ENCODE results near the gene SLC2A4RG. TPM values are rescaled to one million over a fixed set of nuclear protein-coding genes. Genes with fewer than 3 reads are reported as not detected.
"Not testable (repeated sequence)": the region's sequence is repeated elsewhere in the genome, so short reads cannot be mapped to it uniquely, and the experiment has no call there.

SLC2A4RG gene
- total RNA-seq, 2 experiments from 2014 or later = 123 to 125 TPM

DNA sequence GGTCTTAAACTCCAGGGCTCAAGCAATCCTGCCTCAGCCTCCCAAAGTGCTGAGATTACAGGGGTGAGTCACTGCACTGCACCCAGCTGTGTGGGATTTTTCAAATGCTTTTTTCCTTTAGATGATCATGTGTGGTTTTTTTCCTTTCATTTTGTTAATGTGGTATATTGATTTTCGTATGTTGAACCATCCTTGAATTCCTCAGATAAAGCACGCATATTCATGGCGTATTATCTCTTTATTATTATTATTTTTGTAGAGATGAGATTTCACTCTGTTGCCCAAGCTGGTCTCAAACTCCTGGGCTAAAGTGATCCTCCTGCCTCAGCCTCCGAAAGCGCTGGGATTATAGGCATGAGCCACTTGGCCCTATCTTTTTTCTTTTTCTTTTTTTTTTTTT is 24.7 kb upstream of the SLC2A4RG start:
- Mint-ChIP-seq H3K4me1 (ENCODE audit: low read depth) (peaks cover 47% of the 10 kb centered on the region), H3K4me3 (no peak overlapping the region), H3K27me3 (no peaks in the 10 kb centered on the region), H3K36me3 (ENCODE audit: low read depth) (peaks cover 94% of the 10 kb centered on the region), H3K9me3 (peaks cover 5% of the 10 kb centered on the region), H3K27ac (no peak overlapping the region)
- peaks cover 77% of the 10 kb centered on the region for H3K36me3 ChIP-seq (ENCODE audit: insufficient read depth, low read length)
- ChIA-PET CTCF (no interaction called here), POLR2A (interaction anchor here (1.0 kb wide), 1 partner anchor 22 kb away, joined by 3 read pairs; the partner anchor contains the start of gene LIME1)
- H3K9me3 ChIP-seq (ENCODE audit: control insufficient read depth in 1 of 2, insufficient read depth in 1 of 2, low read length in 2 of 2) = peaks cover 22 to 23% of the 10 kb centered on the region in 2 experiments
- intact Hi-C loops (cut with DNase I, micrococcal nuclease) = no loop called here
- H3K4me1 ChIP-seq (ENCODE audit: insufficient read depth, low read length) = peaks cover 21% of the 10 kb centered on the region
- H3K4me3 ChIP-seq (ENCODE audit: low read length) = no peak overlapping the region
- H3K27me3 ChIP-seq (ENCODE audit: control insufficient read depth in 1 of 2, insufficient read depth in 2 of 2, low read length in 2 of 2) = no peaks in the 10 kb centered on the region
- no peak overlapping the region for H3K27ac ChIP-seq (ENCODE audit: low read depth in 1 of 2, low read length in 2 of 2)
- DNase-seq (no peak), ATAC-seq (ENCODE audit: poor library complexity) (no peak)
- TF ChIP-seq, protein P1, sequence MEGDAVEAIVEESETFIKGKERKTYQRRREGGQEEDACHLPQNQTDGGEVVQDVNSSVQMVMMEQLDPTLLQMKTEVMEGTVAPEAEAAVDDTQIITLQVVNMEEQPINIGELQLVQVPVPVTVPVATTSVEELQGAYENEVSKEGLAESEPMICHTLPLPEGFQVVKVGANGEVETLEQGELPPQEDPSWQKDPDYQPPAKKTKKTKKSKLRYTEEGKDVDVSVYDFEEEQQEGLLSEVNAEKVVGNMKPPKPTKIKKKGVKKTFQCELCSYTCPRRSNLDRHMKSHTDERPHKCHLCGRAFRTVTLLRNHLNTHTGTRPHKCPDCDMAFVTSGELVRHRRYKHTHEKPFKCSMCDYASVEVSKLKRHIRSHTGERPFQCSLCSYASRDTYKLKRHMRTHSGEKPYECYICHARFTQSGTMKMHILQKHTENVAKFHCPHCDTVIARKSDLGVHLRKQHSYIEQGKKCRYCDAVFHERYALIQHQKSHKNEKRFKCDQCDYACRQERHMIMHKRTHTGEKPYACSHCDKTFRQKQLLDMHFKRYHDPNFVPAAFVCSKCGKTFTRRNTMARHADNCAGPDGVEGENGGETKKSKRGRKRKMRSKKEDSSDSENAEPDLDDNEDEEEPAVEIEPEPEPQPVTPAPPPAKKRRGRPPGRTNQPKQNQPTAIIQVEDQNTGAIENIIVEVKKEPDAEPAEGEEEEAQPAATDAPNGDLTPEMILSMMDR (IDR thresholded peaks at IDR 0.05) = no peak

DNA sequence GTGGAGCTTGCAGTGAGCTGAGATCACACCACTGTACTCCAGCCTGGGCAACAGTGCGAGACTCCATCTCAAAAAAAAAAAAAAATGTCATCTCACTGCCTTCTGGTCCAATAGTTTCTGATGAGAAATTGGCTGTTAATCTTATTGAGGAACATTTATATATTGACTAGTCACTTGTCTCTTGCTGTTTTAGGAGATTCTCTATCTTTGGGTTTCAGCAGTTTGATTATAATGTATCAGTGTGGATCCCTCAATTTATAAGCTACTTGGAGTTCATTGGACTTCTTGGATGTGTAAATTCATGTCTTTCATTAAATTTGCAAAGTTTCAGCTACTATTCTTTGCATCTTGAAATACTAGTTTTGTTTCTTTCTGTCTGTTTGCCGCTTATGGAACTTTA is 20.6 kb upstream of the SLC2A4RG start:
- no peak overlapping the region for H3K27ac Mint-ChIP-seq
- intact Hi-C loops (cut with DNase I, micrococcal nuclease) = no loop called here
- H3K9me3 ChIP-seq (ENCODE audit: control insufficient read depth in 1 of 2, insufficient read depth in 1 of 2, low read length in 2 of 2) = peaks cover 21 to 23% of the 10 kb centered on the region in 2 experiments
- H3K4me1 ChIP-seq (ENCODE audit: insufficient read depth, low read length) = peaks cover 19% of the 10 kb centered on the region
- H3K9me3 Mint-ChIP-seq = peaks cover 5% of the 10 kb centered on the region
- no peaks in the 10 kb centered on the region for H3K27me3 Mint-ChIP-seq
- TF ChIP-seq, protein P1 (IDR thresholded peaks at IDR 0.05) = no peak
- peaks cover 60% of the 10 kb centered on the region for H3K36me3 ChIP-seq (ENCODE audit: insufficient read depth, low read length)
- ChIA-PET POLR2A (no interaction called here), CTCF (interaction anchor here (0.7 to 1.1 kb wide), 2 partner anchors 67 to 77 kb away, joined by 3 read pairs; no protein-coding TSS in a partner anchor)
- no peak overlapping the region for H3K27ac ChIP-seq (ENCODE audit: low read depth in 1 of 2, low read length in 2 of 2)
- H3K27me3 ChIP-seq (ENCODE audit: control insufficient read depth in 1 of 2, insufficient read depth in 2 of 2, low read length in 2 of 2) = no peaks in the 10 kb centered on the region
- no peak overlapping the region for H3K4me3 ChIP-seq (ENCODE audit: low read length)
- DNase-seq (no peak), ATAC-seq (ENCODE audit: poor library complexity) (no peak)
- H3K4me1 Mint-ChIP-seq (ENCODE audit: low read depth) = peaks cover 39% of the 10 kb centered on the region
- no peak overlapping the region for H3K4me3 Mint-ChIP-seq
- H3K36me3 Mint-ChIP-seq (ENCODE audit: low read depth) = peaks cover 88% of the 10 kb centered on the region

DNA sequence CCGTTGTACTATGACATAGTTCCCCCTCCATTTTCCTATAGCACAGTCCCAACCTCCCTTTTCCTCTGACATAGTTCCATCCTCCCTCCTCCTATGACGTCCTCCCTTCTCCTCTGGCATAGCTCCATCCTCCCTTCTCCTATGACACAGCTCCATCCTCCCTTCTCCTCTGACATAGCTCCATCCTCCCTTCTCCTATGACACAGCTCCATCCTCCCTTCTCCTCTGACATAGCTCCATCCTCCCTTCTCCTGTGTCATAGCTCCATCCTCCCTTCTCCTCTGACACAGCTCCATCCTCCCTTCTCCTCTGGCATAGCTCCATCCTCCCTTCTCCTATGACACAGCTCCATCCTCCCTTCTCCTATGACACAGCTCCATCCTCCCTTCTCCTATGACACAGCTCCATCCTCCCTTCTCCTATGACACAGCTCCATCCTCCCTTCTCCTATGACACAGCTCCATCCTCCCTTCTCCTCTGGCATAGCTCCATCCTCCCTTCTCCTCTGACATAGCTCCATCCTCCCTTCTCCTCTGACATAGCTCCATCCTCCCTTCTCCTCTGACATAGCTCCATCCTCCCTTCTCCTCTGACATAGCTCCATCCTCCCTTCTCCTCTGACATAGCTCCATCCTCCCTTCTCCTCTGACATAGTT is 16.5 kb upstream of the SLC2A4RG start:
- ChIA-PET CTCF (interaction anchor here (2.3 kb wide), 1 partner anchor 13 kb away, joined by 4 read pairs; the partner anchor contains the start of gene LIME1), POLR2A (interaction anchor here (1.0 kb wide), 1 partner anchor 15 kb away, joined by 3 read pairs; the partner anchor contains the start of genes ARFRP1 and ZGPAT)
- peaks cover 37% of the 10 kb centered on the region for H3K36me3 ChIP-seq (ENCODE audit: insufficient read depth, low read length)
- DNase-seq; H3K4me3 Mint-ChIP-seq; ATAC-seq (ENCODE audit: poor library complexity); H3K27ac ChIP-seq (ENCODE audit: low read depth in 1 of 2, low read length in 2 of 2); H3K27me3 Mint-ChIP-seq; H3K9me3 Mint-ChIP-seq; H3K4me3 ChIP-seq (ENCODE audit: low read length); H3K27ac Mint-ChIP-seq; H3K27me3 ChIP-seq (ENCODE audit: control insufficient read depth in 1 of 2, insufficient read depth in 2 of 2, low read length in 2 of 2); intact Hi-C loops (cut with DNase I, micrococcal nuclease): not testable (repeated sequence)
- Mint-ChIP-seq H3K4me1 (ENCODE audit: low read depth) (peaks cover 41% of the 10 kb centered on the region), H3K36me3 (ENCODE audit: low read depth) (peaks cover 79% of the 10 kb centered on the region)
- peaks cover 33% of the 10 kb centered on the region for H3K4me1 ChIP-seq (ENCODE audit: insufficient read depth, low read length)
- H3K9me3 ChIP-seq (ENCODE audit: control insufficient read depth in 1 of 2, insufficient read depth in 1 of 2, low read length in 2 of 2) = peaks cover 16 to 22% of the 10 kb centered on the region in 2 experiments

DNA sequence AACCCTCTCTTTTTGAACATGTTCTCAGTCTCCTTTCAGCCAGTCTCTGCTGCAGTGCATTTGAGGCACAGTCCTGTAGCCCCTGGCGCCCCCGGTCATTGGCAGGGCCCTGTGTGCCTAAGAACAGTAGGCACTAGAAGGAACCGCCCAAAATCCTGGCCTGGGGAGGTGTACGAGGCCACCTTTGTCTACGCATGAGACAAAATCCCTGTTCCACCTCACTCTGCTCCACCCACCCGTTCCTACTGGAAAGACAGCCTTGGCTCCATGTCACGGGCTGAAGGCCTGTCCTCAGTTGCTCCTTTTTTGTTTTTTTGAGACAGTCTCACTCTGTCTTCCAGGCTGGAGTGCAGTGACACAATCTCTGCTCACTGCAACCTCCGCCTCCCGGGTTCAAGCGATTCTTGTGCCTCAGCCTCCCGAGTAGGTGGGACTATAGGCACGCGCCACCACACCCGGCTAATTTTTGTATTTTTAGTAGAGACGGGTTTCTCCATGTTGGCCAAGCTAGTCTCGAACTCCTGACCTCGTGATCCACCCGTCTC is 9.3 kb upstream of the SLC2A4RG start:
- H3K4me3 Mint-ChIP-seq; H3K9me3 Mint-ChIP-seq; ATAC-seq (ENCODE audit: poor library complexity); H3K9me3 ChIP-seq (ENCODE audit: control insufficient read depth in 1 of 2, insufficient read depth in 1 of 2, low read length in 2 of 2); CTCF ChIA-PET; H3K27me3 ChIP-seq (ENCODE audit: control insufficient read depth in 1 of 2, insufficient read depth in 2 of 2, low read length in 2 of 2); H3K27ac Mint-ChIP-seq; H3K27me3 Mint-ChIP-seq: not testable (repeated sequence)
- Histone ChIP-seq H3K27ac (ENCODE audit: low read depth in 1 of 2, low read length in 2 of 2) (peak overlapping the region; percentile 32 to 43), H3K4me3 (ENCODE audit: low read length) (peak overlapping the region; percentile 6), H3K4me1 (ENCODE audit: insufficient read depth, low read length) (peaks cover 72% of the 10 kb centered on the region), H3K36me3 (ENCODE audit: insufficient read depth, low read length) (peaks cover 37% of the 10 kb centered on the region)
- peaks cover 45% of the 10 kb centered on the region for H3K36me3 Mint-ChIP-seq (ENCODE audit: low read depth)
- intact Hi-C loops (cut with DNase I, micrococcal nuclease) = loop anchor here in 1 of 2 experiments (10.0 kb wide), 1 partner anchor 75 kb away; the partner anchor contains the start of genes RTEL1 and STMN3
- peak in 2 of 14 experiments; percentile 15 to 18 for DNase-seq
- POLR2A ChIA-PET = interaction anchor here (0.7 to 5.0 kb wide), 3 partner anchors 21 to 105 kb away, joined by 3 to 27 read pairs (median 3); partner anchors contain the start of genes ARFRP1 and ZGPAT
- peaks cover 37% of the 10 kb centered on the region for H3K4me1 Mint-ChIP-seq (ENCODE audit: low read depth)
